GM12891 (cell line): Measurements from ENCODE around the gene STMN3.

Source experiments
- DNase-seq: peaks from one replicate; pipeline ENCODE4 v3.0.0; 2011; ENCODE audit warnings: low spot score; ENCODE audit not compliant: insufficient read length
- FAIRE-seq: peaks from 2 replicates; lab custom pipeline; 2011; peaks lifted over from hg19 to GRCh38; lab: Jason Lieb, UNC
- PAX5 ChIP-seq: IDR thresholded peaks from 2 replicates; pipeline ENCODE4 v1.6.1; 2011; ENCODE audit warnings: low read length, moderate library complexity, mild to moderate bottlenecking; ENCODE audit not compliant: insufficient read depth, severe bottlenecking
- POLR2A ChIP-seq: IDR thresholded peaks from 2 replicates; pipeline ENCODE4 v1.6.1; 2011; ENCODE audit warnings: low read depth, low read length, control low read depth
- POLR2AphosphoS5 ChIP-seq: IDR thresholded peaks from 2 replicates; pipeline ENCODE4 v1.6.1; 2011; ENCODE audit warnings: low read depth, low read length, control low read depth
- POU2F2 ChIP-seq: IDR thresholded peaks from 2 replicates; pipeline ENCODE4 v1.6.1; 2011; ENCODE audit warnings: low read depth, mild to moderate bottlenecking, control low read depth, low read length, moderate library complexity
- SPI1 ChIP-seq: IDR thresholded peaks from 2 replicates; pipeline ENCODE4 v1.6.1; 2011; ENCODE audit warnings: low read depth, low read length, control low read depth
- TAF1 ChIP-seq: IDR thresholded peaks from 2 replicates; pipeline ENCODE4 v1.6.1; 2011; ENCODE audit warnings: low read depth, low read length, control low read depth

STMN3 gene

DNA sequence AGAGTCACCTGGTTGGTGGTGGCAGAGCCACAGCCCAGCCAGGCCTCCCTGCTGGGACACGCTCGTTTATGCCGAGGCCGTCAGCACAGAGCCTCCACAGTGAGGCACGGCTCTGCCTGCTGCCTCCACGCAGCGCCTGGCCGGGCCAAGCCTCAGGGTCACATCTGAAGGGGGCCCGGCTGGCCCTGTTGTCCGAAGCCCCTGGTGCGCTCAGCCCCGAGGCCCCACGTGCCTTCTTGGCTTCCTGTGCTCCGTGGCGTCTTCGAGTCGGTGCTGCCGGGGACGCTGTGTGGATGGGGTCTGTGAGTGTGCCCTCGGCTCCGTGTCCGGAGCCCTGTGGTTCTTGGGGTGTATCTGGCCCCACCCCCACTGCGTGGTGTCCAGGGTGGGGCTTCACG lies 32.9 kb upstream of the STMN3 start:
- TF ChIP-seq POLR2A (no peak), POU2F2 (no peak), PAX5 (no peak), SPI1 (no peak), TAF1 (no peak), POLR2AphosphoS5 (no peak)
- DNase-seq (no peak), FAIRE-seq (no peak)

DNA sequence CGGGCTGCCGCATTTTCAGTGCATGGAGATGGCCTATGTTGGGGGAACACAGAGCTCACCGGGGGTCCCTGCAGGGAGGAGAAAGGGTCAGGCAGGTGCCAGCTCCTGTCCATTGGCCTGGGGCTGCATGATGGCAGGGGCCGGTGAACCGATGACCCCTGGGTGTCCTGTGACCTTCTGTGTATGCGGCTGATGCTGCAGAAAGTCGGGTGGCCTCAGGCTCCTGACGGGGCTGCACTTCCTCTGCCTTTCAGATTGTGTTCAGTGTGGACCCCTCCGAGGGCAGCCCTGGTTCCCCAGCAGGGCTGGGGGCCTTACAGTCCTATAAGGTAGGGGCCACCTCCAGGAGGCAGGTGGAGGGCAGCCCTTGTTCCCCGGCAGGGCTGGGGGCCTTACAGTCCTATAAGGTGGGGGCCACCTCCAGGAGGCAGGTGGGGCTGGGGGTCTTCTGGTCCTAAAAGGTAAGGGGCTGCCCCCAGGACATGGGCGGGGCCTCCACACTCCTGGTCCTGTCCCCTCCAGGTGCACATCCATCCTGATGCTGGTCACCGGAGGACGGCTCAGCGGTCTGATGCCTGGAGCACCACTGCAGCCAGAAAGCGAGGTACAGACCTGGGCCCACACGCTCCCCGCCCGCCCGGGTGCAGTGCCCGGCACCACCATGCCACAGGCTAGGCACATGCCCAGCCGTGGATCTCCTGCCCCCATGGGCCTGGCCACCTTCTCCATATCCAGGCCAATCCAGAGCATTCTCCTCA lies 32.2 kb upstream of the STMN3 start:
- DNase-seq, result no peak
- no peak for TF ChIP-seq PAX5
- no peak for TF ChIP-seq SPI1
- no peak for TF ChIP-seq TAF1
- no peak for TF ChIP-seq POLR2A
- TF ChIP-seq POU2F2, result no peak
- TF ChIP-seq POLR2AphosphoS5, result no peak
- FAIRE-seq, result no peak

DNA sequence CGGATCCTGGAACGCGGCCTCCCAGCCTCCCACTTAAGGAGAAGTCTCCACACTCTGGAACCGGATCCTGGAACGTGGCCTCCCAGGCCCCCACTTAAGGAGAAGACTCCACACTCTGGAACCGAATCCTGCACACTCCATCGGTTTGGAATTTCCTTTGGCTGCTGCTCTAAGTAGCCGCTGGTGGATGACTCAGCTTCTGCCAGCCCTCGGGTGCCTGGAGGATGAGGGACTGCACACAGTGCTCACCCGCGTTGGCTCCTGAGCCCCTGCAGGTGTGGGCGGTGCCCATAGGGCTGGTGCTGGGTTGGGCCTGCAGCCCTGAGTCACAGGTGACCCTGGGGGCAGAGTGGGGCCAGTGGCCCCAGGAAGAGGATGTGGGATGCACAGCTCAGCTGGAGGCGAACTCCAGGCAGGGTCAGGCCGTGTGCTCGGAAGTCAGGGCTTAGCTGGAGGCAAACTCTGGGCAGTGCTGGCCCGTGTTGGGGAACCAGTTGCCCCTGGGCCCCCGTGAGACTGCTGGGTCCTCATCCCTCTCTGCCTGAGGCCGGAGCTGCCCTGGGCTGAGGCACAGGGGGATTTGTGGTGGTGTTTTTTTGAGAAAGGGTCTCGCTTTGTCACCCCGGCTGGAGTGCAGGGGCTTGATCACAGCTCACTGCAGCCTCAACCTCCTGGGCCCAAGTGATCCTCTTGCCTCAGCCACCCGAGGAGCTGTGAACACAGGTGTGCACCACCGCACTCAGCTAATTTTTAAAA lies 29.3 kb upstream of the STMN3 start:
- TF ChIP-seq PAX5 (no peak), SPI1 (no peak), TAF1 (no peak), POLR2A (no peak), POLR2AphosphoS5 (no peak), POU2F2 (no peak)
- FAIRE-seq, result no peak
- no peak for DNase-seq

DNA sequence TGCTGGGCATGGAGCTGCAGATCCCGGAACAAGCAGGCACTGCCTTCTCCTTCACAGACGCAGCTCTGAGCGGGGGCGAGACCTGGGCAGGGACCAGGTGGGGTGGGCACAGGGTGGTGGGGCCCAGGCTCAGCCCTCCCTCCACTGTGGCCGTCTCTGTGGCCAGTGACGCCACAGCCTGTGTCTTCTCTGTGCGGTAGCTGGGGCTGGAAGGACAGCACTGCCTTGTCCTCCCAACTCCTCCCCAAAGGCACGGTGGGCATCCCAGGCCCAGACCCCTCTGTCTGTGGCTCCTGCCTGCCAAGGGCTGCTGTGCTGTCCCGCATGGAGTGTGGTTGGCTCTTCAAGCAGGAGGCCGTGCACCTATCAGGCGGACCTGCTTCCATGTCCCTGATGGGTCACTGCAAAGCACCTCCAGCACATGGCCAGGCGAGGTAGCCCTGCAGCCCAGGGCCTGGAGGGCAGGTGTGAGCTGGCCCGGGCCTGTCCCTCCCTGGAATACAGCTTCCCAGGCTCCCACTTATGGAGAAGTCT lies 28.5 kb upstream of the STMN3 start:
- no peak for TF ChIP-seq POLR2A
- no peak for TF ChIP-seq POU2F2
- no peak for TF ChIP-seq SPI1
- TF ChIP-seq PAX5, result no peak
- TF ChIP-seq POLR2AphosphoS5, result no peak
- no peak for TF ChIP-seq TAF1
- FAIRE-seq (no peak), DNase-seq (no peak)

DNA sequence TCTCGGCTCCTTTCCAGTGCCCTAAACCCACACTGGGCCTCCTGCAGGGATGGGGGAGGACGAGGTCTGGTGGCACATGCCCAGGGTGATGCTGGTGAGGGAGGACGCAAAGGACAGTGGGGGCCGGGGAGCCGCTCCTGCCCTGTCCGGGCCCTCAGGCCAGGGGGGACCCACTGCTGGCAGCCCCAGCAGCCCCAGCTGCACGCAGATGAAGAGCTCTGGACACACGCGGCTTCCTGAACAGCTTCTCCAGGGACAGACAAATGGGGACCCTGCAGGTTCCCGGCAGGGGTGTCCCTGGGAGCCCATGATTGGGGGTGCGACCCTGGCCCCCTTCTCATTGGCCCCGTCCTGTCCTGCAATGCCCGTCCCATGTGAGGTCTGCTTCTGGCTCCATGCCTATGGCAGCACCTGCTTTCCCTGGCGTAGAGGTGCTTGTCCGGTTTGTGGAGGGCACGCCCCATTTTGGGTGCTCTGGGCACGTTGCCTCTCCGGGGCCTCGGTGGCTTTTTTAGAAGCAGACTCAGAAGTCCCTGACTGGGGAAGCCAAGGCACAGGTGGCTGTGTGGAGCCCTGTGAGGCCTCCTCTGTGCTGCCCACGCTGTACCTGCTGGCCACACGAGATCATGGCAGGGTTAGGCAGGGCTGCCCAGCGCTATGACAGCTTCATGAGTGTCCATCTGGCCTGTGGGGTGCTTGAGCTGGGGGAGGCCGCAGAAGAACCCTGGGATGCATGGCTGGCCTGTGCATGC lies 27.8 kb upstream of the STMN3 start:
- TF ChIP-seq TAF1 (no peak), PAX5 (no peak), POU2F2 (no peak), SPI1 (no peak), POLR2A (no peak), POLR2AphosphoS5 (no peak)
- DNase-seq (no peak), FAIRE-seq (no peak)

DNA sequence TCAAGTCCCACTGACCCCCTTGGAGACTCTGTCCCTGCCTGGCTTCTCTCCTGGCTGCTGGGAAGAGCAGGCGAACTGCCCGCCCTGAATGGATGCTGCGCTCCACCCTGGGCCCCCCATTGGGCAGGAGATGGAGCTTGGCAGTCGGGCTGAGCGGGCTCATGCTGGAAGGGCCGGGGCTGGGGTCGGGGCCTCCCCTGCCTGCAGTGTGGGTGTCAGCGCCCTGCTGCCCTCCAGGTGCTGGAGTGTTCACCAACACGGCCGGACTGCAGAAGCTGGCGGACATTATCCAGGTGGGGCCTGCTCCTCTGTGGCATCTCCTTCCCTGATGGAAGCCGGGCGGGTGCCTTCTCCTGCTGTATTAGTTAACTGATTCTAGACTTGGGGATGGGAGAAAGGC lies 27.2 kb upstream of the STMN3 start:
- no peak for TF ChIP-seq TAF1
- TF ChIP-seq POU2F2, result no peak
- no peak for TF ChIP-seq PAX5
- FAIRE-seq (no peak), DNase-seq (no peak)

DNA sequence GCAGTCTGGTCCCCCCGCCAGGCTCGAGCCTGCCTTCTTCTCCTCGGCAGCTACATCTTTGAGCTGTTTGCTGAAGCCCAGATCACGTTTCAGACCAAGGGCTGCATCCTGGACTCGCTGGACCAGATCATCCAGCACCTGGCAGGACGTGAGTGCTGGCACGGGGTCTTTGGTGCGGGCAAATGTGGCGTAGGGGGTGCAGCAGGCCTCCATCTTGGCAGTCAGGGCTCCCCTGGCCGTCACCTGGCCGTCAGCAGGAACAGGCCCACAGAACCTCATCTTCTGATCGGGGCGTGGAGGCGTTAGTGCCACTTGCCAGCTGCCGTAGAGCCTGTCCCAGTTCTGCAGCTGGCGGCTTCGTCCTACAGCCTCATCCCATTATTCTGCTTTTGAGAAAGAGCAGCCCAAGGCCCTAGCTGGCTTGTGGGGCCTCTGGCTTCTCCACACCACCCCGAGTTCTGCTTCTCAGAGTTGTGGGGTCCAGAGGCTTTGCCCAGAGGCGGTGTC lies 26.6 kb upstream of the STMN3 start:
- TF ChIP-seq POLR2A, result no peak
- TF ChIP-seq POU2F2, result no peak
- TF ChIP-seq PAX5, result no peak
- no peak for TF ChIP-seq POLR2AphosphoS5
- TF ChIP-seq TAF1, result no peak
- no peak for TF ChIP-seq SPI1
- DNase-seq (no peak), FAIRE-seq (no peak)

DNA sequence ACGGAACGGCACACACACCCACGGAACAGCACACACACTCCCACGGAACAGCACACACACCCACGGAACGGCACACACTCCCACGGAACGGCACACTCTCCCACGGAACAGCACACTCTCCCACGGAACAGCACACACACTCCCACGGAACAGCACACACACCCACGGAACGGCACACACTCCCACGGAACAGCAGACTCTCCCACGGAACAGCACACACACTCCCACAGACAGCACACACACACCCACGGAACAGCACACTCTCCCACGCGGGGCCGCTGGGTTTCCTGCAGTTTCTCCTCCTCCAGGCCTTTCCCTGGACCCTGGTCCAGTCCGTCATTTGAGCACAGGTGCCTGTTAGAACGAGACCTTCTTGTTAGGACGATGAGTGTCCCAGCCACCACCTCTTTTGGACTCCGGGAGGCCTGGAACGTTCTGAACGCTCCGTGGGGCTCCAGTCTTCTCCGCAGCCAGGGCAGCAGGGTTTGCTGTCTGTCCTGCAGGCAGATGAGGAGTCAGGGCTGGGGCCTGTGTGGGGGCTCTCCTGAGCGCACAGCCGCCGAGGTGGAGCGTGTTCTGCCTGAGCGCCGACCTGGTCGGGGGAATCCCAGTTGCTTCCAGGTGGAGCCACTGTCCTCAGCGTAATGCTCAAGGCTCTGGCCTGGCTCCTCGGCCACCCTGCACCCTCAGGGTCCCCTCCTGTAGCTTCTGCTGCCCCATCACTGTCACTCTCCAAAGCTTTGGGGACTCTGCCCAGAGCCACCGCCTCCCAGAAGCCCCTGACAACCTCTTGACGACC lies 25.6 kb upstream of the STMN3 start:
- DNase-seq (no peak), FAIRE-seq (no peak)
- no peak for TF ChIP-seq SPI1
- TF ChIP-seq POLR2A, result no peak

DNA sequence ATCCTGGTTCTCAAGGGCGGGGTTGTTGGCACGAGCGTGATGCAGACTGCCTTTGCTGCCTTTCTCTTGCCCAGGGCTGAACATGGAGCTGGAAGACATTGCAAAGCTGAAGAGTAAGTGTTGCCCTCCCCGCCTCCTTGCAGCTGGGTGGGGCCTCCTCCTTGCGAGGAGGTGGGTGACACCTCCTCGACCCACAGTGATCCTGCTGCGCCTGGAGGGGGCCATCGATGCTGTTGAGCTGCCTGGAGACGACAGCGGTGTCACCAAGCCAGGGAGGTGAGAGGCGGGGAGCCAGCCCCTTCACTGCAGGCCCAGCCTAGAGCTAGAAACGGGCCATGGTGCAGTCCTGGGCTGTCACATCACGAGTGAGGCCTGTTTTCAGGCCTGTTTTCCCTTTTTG lies 24.8 kb upstream of the STMN3 start:
- TF ChIP-seq POU2F2, result no peak
- no peak for TF ChIP-seq SPI1
- TF ChIP-seq PAX5, result no peak
- no peak for TF ChIP-seq POLR2A
- TF ChIP-seq POLR2AphosphoS5, result no peak
- TF ChIP-seq TAF1, result no peak
- FAIRE-seq, result no peak
- no peak for DNase-seq
